Fibroblast of the aortic adventitia (primary cell): ENCODE measurements around the gene FRMD4B. TPM values are rescaled to one million over a fixed set of nuclear protein-coding genes. Genes with fewer than 3 reads are reported as not detected.

Source experiments
- DNase-seq: peaks from one replicate; pipeline ENCODE4 v3.0.0-alpha.2; 2010; ENCODE audit warnings: low read depth
- H3K4me3 ChIP-seq: 2 replicates; pipeline ENCODE4 v1.5.1; 2011; ENCODE audit warnings: low read depth, mild to moderate bottlenecking, control low read depth, low read length, moderate library complexity
- CTCF ChIP-seq: IDR thresholded peaks from 2 replicates; pipeline ENCODE4 v1.5.1; 2011; ENCODE audit warnings: mild to moderate bottlenecking, low read length, control low read depth, inconsistent platforms; ENCODE audit not compliant: insufficient read depth
- total RNA-seq: library from RNA; depleted of rRNA; stranded (reverse); fragments of >200 nt; gene quantifications from 2 replicates; pipeline ENCODE4 v1.2.3, GENCODE V29; 2012; ENCODE audit warnings: low replicate concordance

FRMD4B gene
- total RNA-seq, 1 donor: 0.81 TPM

GRCh38 chr3:69174871-69175737 lies 210.8 kb downstream of the FRMD4B start:
- no peak overlapping the region for H3K4me3 ChIP-seq
- TF ChIP-seq CTCF: no peak
- no peak for DNase-seq

- TF ChIP-seq CTCF: no peak
- no peak overlapping the region for H3K4me3 ChIP-seq
- no peak for DNase-seq
These were observed 211.4 kb downstream of the FRMD4B start for GRCh38 chr3:69174445-69174844.

- no peak overlapping the region for H3K4me3 ChIP-seq
- TF ChIP-seq CTCF: no peak
- DNase-seq: no peak
These were observed 213.8 kb downstream of the FRMD4B start for GRCh38 chr3:69172058-69172457.

GRCh38 chr3:69166446-69166845 lies 219.4 kb downstream of the FRMD4B start:
- TF ChIP-seq CTCF: no peak
- DNase-seq: no peak
- H3K4me3 ChIP-seq: no peak overlapping the region

- no peak for TF ChIP-seq CTCF
- no peak for DNase-seq
- no peak overlapping the region for H3K4me3 ChIP-seq
These were observed 220.1 kb downstream of the FRMD4B start for GRCh38 chr3:69165744-69166143.

GRCh38 chr3:69164296-69164695 lies 221.6 kb downstream of the FRMD4B start:
- DNase-seq: no peak
- no peak for TF ChIP-seq CTCF
- no peak overlapping the region for H3K4me3 ChIP-seq
